ENCODE data around the gene SEMA4D. TPM values are rescaled to one million over a fixed set of nuclear protein-coding genes. Genes with fewer than 3 reads are reported as not detected.

Gene SEMA4D, protein sequence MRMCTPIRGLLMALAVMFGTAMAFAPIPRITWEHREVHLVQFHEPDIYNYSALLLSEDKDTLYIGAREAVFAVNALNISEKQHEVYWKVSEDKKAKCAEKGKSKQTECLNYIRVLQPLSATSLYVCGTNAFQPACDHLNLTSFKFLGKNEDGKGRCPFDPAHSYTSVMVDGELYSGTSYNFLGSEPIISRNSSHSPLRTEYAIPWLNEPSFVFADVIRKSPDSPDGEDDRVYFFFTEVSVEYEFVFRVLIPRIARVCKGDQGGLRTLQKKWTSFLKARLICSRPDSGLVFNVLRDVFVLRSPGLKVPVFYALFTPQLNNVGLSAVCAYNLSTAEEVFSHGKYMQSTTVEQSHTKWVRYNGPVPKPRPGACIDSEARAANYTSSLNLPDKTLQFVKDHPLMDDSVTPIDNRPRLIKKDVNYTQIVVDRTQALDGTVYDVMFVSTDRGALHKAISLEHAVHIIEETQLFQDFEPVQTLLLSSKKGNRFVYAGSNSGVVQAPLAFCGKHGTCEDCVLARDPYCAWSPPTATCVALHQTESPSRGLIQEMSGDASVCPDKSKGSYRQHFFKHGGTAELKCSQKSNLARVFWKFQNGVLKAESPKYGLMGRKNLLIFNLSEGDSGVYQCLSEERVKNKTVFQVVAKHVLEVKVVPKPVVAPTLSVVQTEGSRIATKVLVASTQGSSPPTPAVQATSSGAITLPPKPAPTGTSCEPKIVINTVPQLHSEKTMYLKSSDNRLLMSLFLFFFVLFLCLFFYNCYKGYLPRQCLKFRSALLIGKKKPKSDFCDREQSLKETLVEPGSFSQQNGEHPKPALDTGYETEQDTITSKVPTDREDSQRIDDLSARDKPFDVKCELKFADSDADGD
- total RNA-seq, result 368 and 370 TPM in 2 replicates

GRCh38 chr9:89497978-89498851 lies at the start of gene SEMA4D:
TSS of gene SEMA4D (minus strand) at chr9:89498113. CDS start at chr9:89405456, 92,657 bp downstream.
- peak within 1 kb of the TSS; percentile 94 for H3K27ac Mint-ChIP-seq
- H3K4me1 Mint-ChIP-seq, result peaks cover 79% of the 10 kb centered on the region
- H3K9me3 Mint-ChIP-seq, result no peaks in the 10 kb centered on the region
- H3K27me3 Mint-ChIP-seq, result no peaks in the 10 kb centered on the region
- intact Hi-C loops (cut with micrococcal nuclease), result loop anchor here (1.0 to 2.0 kb wide), 6 partner anchors 13 to 179 kb away; partner anchors contain the start of gene SECISBP2
- peak within 1 kb of the TSS; percentile 92 for H3K4me3 Mint-ChIP-seq
- peak; percentile 86 for DNase-seq
- peaks cover 34% of the 10 kb centered on the region for H3K36me3 Mint-ChIP-seq (ENCODE audit: low read depth)

GRCh38 chr9:89547000-89547399 lies 49.1 kb upstream of the SEMA4D start:
- no peak overlapping the region for H3K4me3 Mint-ChIP-seq
- intact Hi-C loops (cut with micrococcal nuclease), result no loop called here

GRCh38 chr9:89544279-89544661 lies 46.4 kb upstream of the SEMA4D start:
- H3K4me1 Mint-ChIP-seq, result peaks cover 33% of the 10 kb centered on the region
- H3K36me3 Mint-ChIP-seq (ENCODE audit: low read depth), result peaks cover 13% of the 10 kb centered on the region
- no peak for DNase-seq
- H3K9me3 Mint-ChIP-seq, result peaks cover 7% of the 10 kb centered on the region
- intact Hi-C loops (cut with micrococcal nuclease), result no loop called here
- H3K4me3 Mint-ChIP-seq, result no peak overlapping the region
- no peak overlapping the region for H3K27ac Mint-ChIP-seq
- no peaks in the 10 kb centered on the region for H3K27me3 Mint-ChIP-seq

More at GRCh38 chr9:89547000-89547399, 49.1 kb upstream of the SEMA4D start:
- Mint-ChIP-seq H3K9me3 (peaks cover 7% of the 10 kb centered on the region), H3K27ac (no peak overlapping the region), H3K27me3 (peaks cover 6% of the 10 kb centered on the region), H3K4me1 (peaks cover 29% of the 10 kb centered on the region), H3K36me3 (ENCODE audit: low read depth) (peaks cover 13% of the 10 kb centered on the region)
- DNase-seq, result no peak

DNA sequence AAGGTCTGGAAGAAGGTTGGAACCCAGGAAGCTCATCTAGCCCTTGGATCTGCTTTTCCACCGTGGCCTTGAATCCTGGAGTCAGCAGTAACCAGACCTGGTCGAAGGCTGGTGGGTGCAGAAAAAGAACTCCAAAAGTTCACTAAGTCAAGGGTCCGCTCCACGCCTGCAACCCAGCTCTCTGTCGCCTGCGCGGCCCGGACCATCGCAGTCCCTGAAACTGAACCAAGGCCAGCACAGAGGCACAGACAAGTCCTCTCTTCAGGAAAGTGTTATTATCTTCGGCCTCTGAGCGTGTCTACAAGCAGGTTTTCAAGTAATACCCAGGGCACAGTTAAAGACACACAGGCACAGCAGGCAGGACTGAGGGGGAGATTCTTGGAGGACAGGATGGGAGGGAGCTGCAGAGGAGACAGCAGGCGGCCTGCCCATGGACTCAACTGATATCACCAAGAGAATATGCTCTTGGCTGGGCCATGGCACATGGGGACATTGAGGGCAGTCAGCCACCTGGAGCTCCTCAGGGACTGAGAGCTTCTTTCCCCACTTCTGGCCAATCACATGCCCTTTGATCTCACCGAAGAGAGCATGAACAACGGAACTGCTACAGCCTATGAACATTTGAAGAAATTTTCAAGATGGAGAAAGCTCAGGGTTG lies 45.8 kb upstream of the SEMA4D start:
- DNase-seq, result no peak
- Mint-ChIP-seq H3K9me3 (peaks cover 7% of the 10 kb centered on the region), H3K4me3 (no peak overlapping the region), H3K36me3 (ENCODE audit: low read depth) (peaks cover 13% of the 10 kb centered on the region), H3K4me1 (peaks cover 34% of the 10 kb centered on the region), H3K27ac (no peak overlapping the region), H3K27me3 (no peaks in the 10 kb centered on the region)
- intact Hi-C loops (cut with micrococcal nuclease), result no loop called here

- peaks cover 7% of the 10 kb centered on the region for H3K9me3 Mint-ChIP-seq
- H3K4me1 Mint-ChIP-seq, result peaks cover 36% of the 10 kb centered on the region
- H3K4me3 Mint-ChIP-seq, result no peak overlapping the region
- DNase-seq, result no peak
- no peaks in the 10 kb centered on the region for H3K27me3 Mint-ChIP-seq
- intact Hi-C loops (cut with micrococcal nuclease), result no loop called here
- H3K36me3 Mint-ChIP-seq (ENCODE audit: low read depth), result peaks cover 13% of the 10 kb centered on the region
- H3K27ac Mint-ChIP-seq, result no peak overlapping the region
Observed at GRCh38 chr9:89543111-89543510, 45.2 kb upstream of the SEMA4D start.

GRCh38 chr9:89542401-89543021 lies 44.6 kb upstream of the SEMA4D start:
- Mint-ChIP-seq H3K27me3 (no peaks in the 10 kb centered on the region), H3K9me3 (peaks cover 7% of the 10 kb centered on the region), H3K27ac (peak overlapping the region; percentile 20), H3K36me3 (ENCODE audit: low read depth) (peaks cover 13% of the 10 kb centered on the region), H3K4me1 (peaks cover 40% of the 10 kb centered on the region), H3K4me3 (no peak overlapping the region)
- intact Hi-C loops (cut with micrococcal nuclease), result no loop called here
- no peak for DNase-seq

DNA sequence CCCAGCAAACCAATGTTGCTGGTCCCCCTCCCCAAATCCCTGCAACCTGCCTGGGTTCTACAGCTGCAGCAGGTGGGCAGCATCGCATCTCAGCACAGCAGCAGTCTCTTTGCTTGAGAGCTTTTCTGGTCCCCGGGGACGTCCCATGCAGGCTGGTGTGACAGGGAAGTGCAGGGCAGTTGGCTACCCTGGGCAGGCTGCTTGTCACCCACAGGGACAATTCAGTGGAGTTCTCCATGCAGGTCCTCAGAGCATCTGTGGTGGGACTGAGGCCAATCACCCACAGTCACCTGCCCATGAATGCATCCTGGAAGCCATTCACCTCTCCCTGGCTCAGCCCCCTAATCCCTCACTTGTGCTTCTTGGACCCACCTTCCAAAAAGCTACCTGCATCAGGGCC lies 43.9 kb upstream of the SEMA4D start:
- Mint-ChIP-seq H3K4me1 (peaks cover 47% of the 10 kb centered on the region), H3K4me3 (no peak overlapping the region), H3K27ac (no peak overlapping the region), H3K27me3 (no peaks in the 10 kb centered on the region), H3K36me3 (ENCODE audit: low read depth) (peaks cover 13% of the 10 kb centered on the region), H3K9me3 (peaks cover 7% of the 10 kb centered on the region)
- intact Hi-C loops (cut with micrococcal nuclease), result no loop called here
- DNase-seq, result no peak

DNA sequence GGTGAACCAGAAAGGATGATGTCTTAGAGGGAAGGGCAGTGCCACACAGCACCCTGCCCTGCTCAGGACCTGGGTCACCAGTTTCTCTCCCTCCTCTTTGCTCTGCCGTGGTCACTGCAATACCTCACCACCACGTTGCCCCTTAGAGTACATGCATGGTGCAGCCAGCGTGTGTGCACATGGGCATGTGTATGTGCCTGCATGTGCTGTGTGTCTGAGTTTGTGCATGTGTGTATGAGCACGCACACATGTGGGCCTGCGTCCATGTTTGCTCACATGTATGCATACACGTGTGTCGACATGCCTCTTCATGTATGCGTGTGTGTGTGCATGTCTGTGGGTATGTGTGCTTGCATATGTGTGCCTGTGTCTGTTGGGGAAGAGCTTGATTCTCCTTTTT lies 41.5 kb upstream of the SEMA4D start:
- H3K27ac Mint-ChIP-seq, result no peak overlapping the region
- H3K4me1 Mint-ChIP-seq, result peaks cover 69% of the 10 kb centered on the region

DNA sequence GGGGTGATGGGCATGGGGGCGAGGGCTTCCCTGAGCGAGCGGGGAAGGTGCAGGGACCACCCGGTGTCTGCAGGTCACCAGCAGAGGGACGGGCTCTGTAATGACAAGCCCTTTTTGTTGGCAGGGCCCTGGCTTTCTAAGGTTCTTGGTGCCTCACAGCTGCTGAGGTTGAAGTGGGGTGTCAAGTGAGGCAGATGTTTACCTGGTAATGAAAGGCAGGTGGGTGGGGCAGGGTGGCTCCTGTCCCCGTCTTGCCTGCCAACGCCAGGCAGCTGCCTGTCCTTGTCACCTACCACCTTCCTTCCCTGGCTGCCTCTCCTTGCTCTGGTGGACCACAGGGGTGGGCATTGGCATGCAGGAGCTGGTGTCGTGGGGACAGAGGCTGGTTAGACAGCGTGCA lies 41.0 kb upstream of the SEMA4D start:
- H3K9me3 Mint-ChIP-seq, result no peaks in the 10 kb centered on the region

More for the DNA sequence above, 41.5 kb upstream of the SEMA4D start:
- H3K9me3 Mint-ChIP-seq, result no peaks in the 10 kb centered on the region
- H3K27me3 Mint-ChIP-seq, result no peaks in the 10 kb centered on the region
- no peak for DNase-seq
- H3K36me3 Mint-ChIP-seq (ENCODE audit: low read depth), result no peaks in the 10 kb centered on the region
- H3K4me3 Mint-ChIP-seq, result no peak overlapping the region
- intact Hi-C loops (cut with micrococcal nuclease), result no loop called here

DNA sequence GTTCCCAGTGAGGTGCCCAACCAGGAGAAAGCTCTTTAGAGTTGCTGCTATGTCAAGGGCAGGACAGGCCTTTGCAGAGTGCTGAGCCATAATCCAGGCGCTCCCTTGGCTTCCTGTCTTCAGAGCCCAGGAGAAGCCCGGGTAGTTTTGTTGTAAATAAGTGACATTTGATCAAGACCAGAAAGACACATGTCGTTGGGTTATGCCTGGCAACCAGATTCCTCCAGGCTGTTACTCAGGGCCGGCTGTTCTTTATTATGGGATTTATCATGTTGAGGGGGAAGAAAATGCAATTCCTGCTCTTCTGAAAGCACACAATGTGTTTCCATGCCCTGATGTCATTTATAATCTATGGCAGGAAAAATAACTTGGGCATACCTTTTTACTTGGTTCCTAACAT lies 39.3 kb upstream of the SEMA4D start:
- H3K27me3 Mint-ChIP-seq, result no peaks in the 10 kb centered on the region
- H3K36me3 Mint-ChIP-seq (ENCODE audit: low read depth), result no peaks in the 10 kb centered on the region
- H3K4me3 Mint-ChIP-seq, result peak overlapping the region; percentile 75
- peaks cover 76% of the 10 kb centered on the region for H3K4me1 Mint-ChIP-seq
- no peaks in the 10 kb centered on the region for H3K9me3 Mint-ChIP-seq
- no peak for DNase-seq
- intact Hi-C loops (cut with micrococcal nuclease), result loop anchor here (2.0 kb wide), 2 partner anchors 38 to 58 kb away; partner anchors contain the start of gene SEMA4D
- peak overlapping the region; percentile 96 for H3K27ac Mint-ChIP-seq

More for the DNA sequence above, 41.0 kb upstream of the SEMA4D start:
- H3K36me3 Mint-ChIP-seq (ENCODE audit: low read depth), result no peaks in the 10 kb centered on the region
- peak overlapping the region; percentile 62 for H3K27ac Mint-ChIP-seq
- H3K27me3 Mint-ChIP-seq, result no peaks in the 10 kb centered on the region
- no peak for DNase-seq
- peaks cover 69% of the 10 kb centered on the region for H3K4me1 Mint-ChIP-seq
- intact Hi-C loops (cut with micrococcal nuclease), result no loop called here
- H3K4me3 Mint-ChIP-seq, result no peak overlapping the region

GRCh38 chr9:89536600-89536999 lies 38.7 kb upstream of the SEMA4D start:
- Mint-ChIP-seq H3K36me3 (ENCODE audit: low read depth) (no peaks in the 10 kb centered on the region), H3K4me3 (peak overlapping the region; percentile 75), H3K27ac (peak overlapping the region; percentile 96), H3K27me3 (no peaks in the 10 kb centered on the region), H3K4me1 (peaks cover 82% of the 10 kb centered on the region), H3K9me3 (no peaks in the 10 kb centered on the region)
- DNase-seq, result peak; percentile 74
- intact Hi-C loops (cut with micrococcal nuclease), result loop anchor here (1.0 to 2.0 kb wide), 5 partner anchors 14 to 114 kb away; partner anchors contain the start of gene SEMA4D

GRCh38 chr9:89536145-89536574 lies 38.2 kb upstream of the SEMA4D start:
- H3K36me3 Mint-ChIP-seq (ENCODE audit: low read depth), result no peaks in the 10 kb centered on the region
- peak; percentile 83 for DNase-seq
- peaks cover 80% of the 10 kb centered on the region for H3K4me1 Mint-ChIP-seq
- intact Hi-C loops (cut with micrococcal nuclease), result loop anchor here (1.0 to 2.0 kb wide), 5 partner anchors 14 to 114 kb away; partner anchors contain the start of gene SEMA4D
- H3K9me3 Mint-ChIP-seq, result no peaks in the 10 kb centered on the region
- no peaks in the 10 kb centered on the region for H3K27me3 Mint-ChIP-seq
- H3K27ac Mint-ChIP-seq, result peak overlapping the region; percentile 90
- H3K4me3 Mint-ChIP-seq, result peak overlapping the region; percentile 73

All from activated CD4-positive, alpha-beta T cell treated with anti-CD3 and anti-CD28 coated beads, Interleukin-2, amount 10 ng/mL, durations not matched to agents 24 days and 14 days (primary cell).